Psoas muscle (tissue), 8 donors: ENCODE results near the gene PELI3. TPM values are rescaled to one million over a fixed set of nuclear protein-coding genes. Genes with fewer than 3 reads are reported as not detected.

Experiments
- ATAC-seq, 4 donors: fragments of 200-7000 bp; cut with Tn5 transposase; one replicate each; pipeline ENCODE4 v1.9.1; 2020; ENCODE audit warnings: moderate library complexity in 3 of 4, mild to moderate bottlenecking in 2 of 4
- DNase-seq, 2 donors: peaks; one replicate each; pipeline ENCODE4 v3.0.0-alpha.2; 2020
- H3K27ac ChIP-seq: fragments of 200-600 bp; one replicate; pipeline ENCODE4 v1.8.0; 2022
- H3K27me3 ChIP-seq, 3 donors: fragments of 200-600 bp in 1 of 3; one replicate each; pipeline versions ENCODE4 v1.6.1 to v1.8.0; 2013 to 2022; ENCODE audit warnings: low read length in 2 of 3, mild to moderate bottlenecking in 2 of 3, moderate library complexity in 1 of 3; ENCODE audit not compliant: insufficient read depth in 3 of 3
- H3K36me3 ChIP-seq, 2 donors: fragments of 200-600 bp in 1 of 2; one replicate each; pipeline versions ENCODE4 v1.6.1 to v1.8.0; 2013 to 2022; ENCODE audit warnings: low read depth in 1 of 2, mild to moderate bottlenecking in 1 of 2, moderate library complexity in 1 of 2; ENCODE audit not compliant: insufficient read depth in 1 of 2
- H3K4me1 ChIP-seq: fragments of 200-600 bp; one replicate; pipeline ENCODE4 v1.8.0; 2022
- H3K4me3 ChIP-seq: fragments of 200-600 bp; one replicate; pipeline ENCODE4 v1.8.0; 2022; ENCODE audit warnings: mild to moderate bottlenecking
- H3K9me3 ChIP-seq: fragments of 200-600 bp; one replicate; pipeline ENCODE4 v1.8.0; 2022
- CTCF ChIP-seq: fragments of 200-600 bp; IDR thresholded peaks from one replicate; pipeline ENCODE4 v1.8.0; 2022; ENCODE audit warnings: antibody characterized with exemption
- WGBS, 3 donors: extraction: QIAGEN DNeasy Blood & Tissue Kit; methylation state at CpG; one replicate each; pipeline versions ENCODE4 v1.1.6 to v1.1.7; 2013; 5-methylcytosine and 5-hydroxymethylcytosine counted together
- intact Hi-C, 2 donors: fragments of 100-400 bp; cut with DNase I; formaldehyde crosslinking; loops; one replicate each; pipeline versions ENCODE4 v1.11.0 to v1.14.2; 2022
- long read RNA-seq, 2 donors: library from polyadenylated mRNA; unstranded; transcript quantifications; one replicate each; pipeline ENCODE4 v2.0.0, GENCODE V29; 2021
- polyA plus RNA-seq, 3 donors: library from polyadenylated mRNA; stranded (reverse); fragments of 200-250 nt; gene quantifications; one replicate each; pipeline ENCODE4 v1.2.3, GENCODE V29; 2013
- total RNA-seq, 4 donors: library from RNA; stranded (reverse); fragmentation: NEBNext Ultra II Directional in 2 of 4; extraction: Animal tissue kit (Norgen Biotek cat#: 25700) in 2 of 4; gene quantifications; one replicate each; pipeline versions ENCODE4 v1.2.1 to v1.2.4, GENCODE V29; 2021 to 2023
- donor health status: healthy with polysubstance abuse.
- donor health status: DM: no; HTN: no; CAD: no; lungs with moderate emphysema.
- donor health status: Bipolar disorder and iron deficiency.
- donor health status: healthy.
- donor health status: DM: yes; HTN: yes; CAD: no.
- donor health status: DM: no; HTN: no; CAD: no.
- donor health status: DM: no; HTN: no; CAD: no.
- donor health status: DM: yes; HTN: yes; CAD: no.

Gene PELI3
- 10 to 100 TPM in 2 of 4 donors, 1 to 10 TPM in 2; 5.3 to 22.5 (median 11.4) TPM for total RNA-seq
- 10 to 100 TPM in 2 of 3 donors, 1 to 10 TPM in 1; 3.1 to 46.8 (median 14.4) TPM for polyA plus RNA-seq
- long read RNA-seq, donor 1, transcript PELI3-201 (8 exons, 2,740 nt), result major isoform, 5 of 23 reads
- long read RNA-seq, donor 1, transcript PELI3-202 (7 exons, 2,783 nt), result major isoform, 5 of 23 reads
- long read RNA-seq, donor 1, partial matches to known transcripts, result 13 of 23 reads
- long read RNA-seq, donor 1, other reads (novel, unspliced or antisense), result 0 of 23 reads
- long read RNA-seq, donor 2, transcript PELI3-202 (7 exons, 2,783 nt), result minor isoform, 11 of 85 reads
- long read RNA-seq, donor 2, transcript PELI3-201 (8 exons, 2,740 nt), result major isoform, 36 of 85 reads
- long read RNA-seq, donor 2, partial matches to known transcripts, result 28 of 85 reads
- long read RNA-seq, donor 2, other reads (novel, unspliced or antisense), result 9 of 85 reads

GRCh38 chr11:66466225-66467033 is at the start of gene PELI3:
TSS of gene PELI3 (plus strand) at chr11:66466905. CDS start at chr11:66468129, 1,224 bp downstream.
- intact Hi-C loops, result no loop called here
- 3% methylated on average over 27 to 63 of the region's 63 CpGs for WGBS, 3 donors

DNA sequence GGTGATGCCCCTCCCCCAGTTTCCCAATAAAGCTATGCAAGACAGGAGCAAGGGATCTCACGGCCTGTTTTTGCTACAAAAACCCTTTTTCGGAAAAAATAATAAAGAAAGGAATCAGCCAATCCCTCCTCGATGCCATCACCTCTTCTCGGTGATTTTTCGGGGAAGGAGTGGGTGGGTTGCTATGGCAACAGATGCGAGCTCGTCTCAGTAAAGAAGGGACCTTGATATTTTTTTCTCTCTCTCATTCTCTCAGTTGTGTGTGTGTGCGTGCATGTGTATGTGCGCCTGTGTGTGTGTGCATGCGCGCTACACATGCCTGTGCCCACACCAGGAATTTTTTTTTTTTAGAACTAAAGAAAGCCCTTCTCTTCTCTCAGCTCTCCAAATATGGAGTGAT is 49.7 kb upstream of the PELI3 start:
- no peaks in the 10 kb centered on the region for H3K27me3 ChIP-seq
- H3K4me1 ChIP-seq, result peaks cover 35% of the 10 kb centered on the region
- 63 to 67% (median 64%) methylated on average over 11 of the region's 11 CpGs for WGBS, 3 donors
- no peak for ATAC-seq
- DNase-seq, result no peak
- H3K9me3 ChIP-seq, result no peaks in the 10 kb centered on the region
- no peak for TF ChIP-seq CTCF
- no peak overlapping the region for H3K4me3 ChIP-seq
- H3K27ac ChIP-seq, result no peak overlapping the region
- H3K36me3 ChIP-seq, result no peaks in the 10 kb centered on the region
- intact Hi-C loops, result loop anchor here in 1 of 2 donors (10.0 kb wide), 1 partner anchor 268 kb away; no protein-coding TSS in a partner anchor

More at GRCh38 chr11:66466225-66467033, at the start of gene PELI3:
- H3K27me3 ChIP-seq, result peaks cover 0 to 3% (median 0%) of the 10 kb centered on the region in 3 donors
- peak; percentile 97 to 99 (median 98) for ATAC-seq
- H3K27ac ChIP-seq, result peak within 1 kb of the TSS; percentile 69
- H3K4me3 ChIP-seq, result peak within 1 kb of the TSS; percentile 77
- H3K4me1 ChIP-seq, result peaks cover 3% of the 10 kb centered on the region
- DNase-seq, result peak; percentile 91 to 97
- peaks cover 0 to 25% of the 10 kb centered on the region in 2 donors for H3K36me3 ChIP-seq
- H3K9me3 ChIP-seq, result no peaks in the 10 kb centered on the region
- TF ChIP-seq CTCF, result no peak

GRCh38 chr11:66418168-66418985 is 48.3 kb upstream of the PELI3 start:
- Histone ChIP-seq H3K4me1 (peaks cover 35% of the 10 kb centered on the region), H3K36me3 (no peaks in the 10 kb centered on the region), H3K27me3 (no peaks in the 10 kb centered on the region), H3K27ac (no peak overlapping the region), H3K9me3 (no peaks in the 10 kb centered on the region), H3K4me3 (no peak overlapping the region)
- WGBS, 3 donors, result 3 to 5% (median 4%) methylated on average over 16 of the region's 16 CpGs
- ATAC-seq, result peak; percentile 97 to 98 (median 97)
- TF ChIP-seq CTCF, result peak; percentile 41
- intact Hi-C loops, result loop anchor here in 1 of 2 donors (10.0 kb wide), 1 partner anchor 266 kb away; no protein-coding TSS in a partner anchor
- DNase-seq, result peak; percentile 79 to 93

DNA sequence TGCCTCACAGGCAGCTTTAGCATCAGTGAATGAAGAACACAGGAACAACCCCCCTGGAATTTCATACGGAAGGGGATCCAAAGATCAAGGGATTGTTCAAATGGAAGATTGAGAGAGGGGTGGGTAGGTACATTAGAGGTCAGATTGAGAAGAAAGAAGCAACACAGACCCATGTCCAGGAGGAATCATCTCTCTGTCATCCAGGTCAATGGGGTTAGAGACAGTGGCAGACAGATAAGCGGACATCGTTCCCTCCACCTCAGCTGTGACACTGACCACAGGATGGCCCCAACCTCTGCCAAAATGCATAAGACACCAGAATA is 47.8 kb upstream of the PELI3 start:
- H3K4me1 ChIP-seq, result peaks cover 35% of the 10 kb centered on the region
- intact Hi-C loops, result loop anchor here in 1 of 2 donors (10.0 kb wide), 1 partner anchor 266 kb away; no protein-coding TSS in a partner anchor

More for the DNA sequence above, 47.8 kb upstream of the PELI3 start:
- Histone ChIP-seq H3K4me3 (no peak overlapping the region), H3K27ac (no peak overlapping the region), H3K27me3 (no peaks in the 10 kb centered on the region), H3K9me3 (no peaks in the 10 kb centered on the region), H3K36me3 (no peaks in the 10 kb centered on the region)
- ATAC-seq (no peak), DNase-seq (no peak)
- WGBS, 3 donors, result 22 to 41% (median 33%) methylated on average over 3 of the region's 3 CpGs
- TF ChIP-seq CTCF, result no peak
